GM21390 (cell line): ENCODE data around the gene HOXA3.

Experiments used
- ATAC-seq: cut with Tn5 transposase; IDR thresholded peaks from one replicate; pipeline ENCODE4 v1.9.1; 2021; ENCODE audit not compliant: unreplicated experiment

The HOXA3 gene

GRCh38 chr7:27095050-27095896 is 57.1 kb downstream of the HOXA3 start:
- no peak for ATAC-seq

DNA sequence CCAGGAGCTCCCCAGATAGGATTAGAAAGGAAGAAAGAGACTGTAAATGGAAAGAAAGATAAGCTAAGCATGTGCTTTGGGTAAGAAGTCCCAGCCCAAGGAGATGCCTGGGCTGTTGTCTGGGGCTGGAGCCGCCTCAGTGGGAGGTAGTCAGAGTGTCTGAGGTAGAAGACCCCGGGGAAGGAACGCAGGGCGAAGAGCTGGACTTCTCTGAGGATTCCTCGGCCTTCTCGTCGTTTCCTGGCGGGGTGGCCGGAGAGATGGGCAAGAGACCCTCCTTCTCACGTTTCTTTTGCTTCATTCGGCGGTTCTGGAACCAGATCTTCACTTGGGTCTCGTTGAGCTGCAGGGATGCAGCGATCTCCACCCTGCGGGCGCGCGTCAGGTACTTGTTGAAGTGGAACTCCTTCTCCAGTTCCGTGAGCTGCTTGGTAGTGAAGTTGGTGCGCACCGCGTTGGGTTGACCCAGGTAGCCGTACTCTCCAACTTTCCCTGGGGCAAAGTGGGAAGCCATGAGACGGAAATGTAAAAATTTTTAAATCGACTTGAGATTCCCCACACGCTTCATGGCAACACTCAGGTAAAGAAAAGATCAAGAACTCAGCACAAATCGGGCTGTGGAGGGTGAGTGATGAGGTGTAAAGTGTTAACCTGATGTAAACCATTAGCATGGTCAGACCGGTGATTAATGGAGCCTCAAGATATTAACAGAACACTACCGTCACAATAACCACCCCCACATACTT is 57.9 kb downstream of the HOXA3 start:
- ATAC-seq = no peak

DNA sequence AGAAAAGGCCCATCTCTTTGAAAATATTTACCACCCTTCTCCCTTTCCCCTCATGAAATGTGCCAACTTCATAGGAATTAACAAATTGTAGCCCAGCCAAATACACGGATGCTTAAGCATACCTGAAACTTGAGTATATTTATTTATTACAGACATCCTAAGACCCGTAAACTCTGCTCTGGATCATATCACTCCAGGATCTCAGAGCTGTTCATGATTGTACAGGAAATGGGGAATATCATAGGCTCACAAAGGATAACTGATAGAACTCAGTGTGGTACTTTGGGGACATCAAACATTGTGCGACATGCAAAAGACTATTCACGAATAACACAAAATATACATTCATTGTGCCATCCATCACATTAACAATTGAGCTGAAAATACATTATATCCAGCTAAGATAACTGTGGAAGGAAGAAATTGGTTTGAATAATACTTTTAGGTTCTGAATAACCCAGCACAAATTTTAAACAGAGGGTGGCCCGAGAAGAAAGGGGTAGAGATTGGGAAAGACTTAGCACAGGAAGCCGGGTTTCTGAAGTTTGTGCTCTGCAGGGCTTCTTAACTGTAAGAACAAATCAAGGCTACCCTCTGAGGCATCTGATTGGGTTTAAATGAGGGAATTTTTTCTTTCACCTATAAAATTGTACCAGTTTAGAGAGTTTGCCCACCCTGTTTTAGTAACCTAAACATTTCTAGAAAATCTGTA is 59.0 kb downstream of the HOXA3 start:
- no peak for ATAC-seq

DNA sequence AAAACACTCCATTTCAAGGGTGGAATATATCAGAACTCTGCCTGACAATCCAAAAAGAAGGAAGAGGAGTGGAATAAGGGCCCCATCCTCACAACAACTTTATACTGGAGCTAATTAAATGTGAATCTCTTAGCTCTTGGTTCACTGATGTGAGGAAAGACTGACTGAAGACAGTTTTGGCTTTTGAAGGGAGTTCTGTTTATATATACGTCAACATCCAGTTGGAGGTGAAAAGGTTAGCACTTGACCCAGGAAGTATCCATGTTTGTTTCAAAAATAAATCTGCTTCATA is 59.6 kb downstream of the HOXA3 start:
- no peak for ATAC-seq

DNA sequence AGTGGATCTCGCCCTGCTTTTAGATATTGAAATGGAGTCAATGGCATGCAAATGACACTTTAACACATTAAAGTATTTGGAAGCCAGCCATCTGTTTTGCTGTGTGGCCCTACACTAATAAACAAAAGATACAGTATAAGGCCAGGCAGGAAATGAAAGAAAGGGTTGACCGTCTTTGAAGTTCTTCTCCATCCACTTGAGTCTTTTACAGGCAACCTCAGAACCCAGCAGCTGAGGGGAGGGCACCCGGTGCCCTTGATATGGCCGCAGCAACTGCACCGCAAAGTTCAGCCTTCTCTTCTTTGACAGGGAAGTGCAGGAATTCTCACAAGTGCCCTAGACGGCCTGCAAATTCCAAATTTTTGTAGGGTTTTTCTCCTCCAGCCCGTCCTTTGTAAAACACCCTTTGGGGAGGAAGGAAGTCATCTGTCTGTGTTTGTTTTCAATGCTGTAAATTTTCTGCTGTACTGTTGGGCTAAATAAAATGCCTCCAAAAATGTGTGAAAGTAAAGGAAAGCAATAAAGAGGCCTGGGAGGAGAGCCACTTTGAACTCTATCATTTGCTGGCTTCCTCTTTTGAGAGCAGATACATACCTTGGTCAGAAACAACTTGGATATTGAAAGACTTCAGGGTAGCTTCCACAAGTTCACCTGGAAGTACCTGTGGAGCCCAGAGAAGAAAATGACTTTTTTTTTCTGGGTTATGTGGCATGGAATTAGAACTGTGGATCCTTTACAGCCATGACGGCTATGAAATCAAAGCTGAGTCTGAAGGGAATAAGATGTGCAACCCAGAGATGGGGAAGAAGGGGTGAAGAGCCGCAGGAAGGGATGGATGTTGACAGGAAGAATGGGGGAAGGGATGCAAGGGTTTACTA is 60.2 kb downstream of the HOXA3 start:
- ATAC-seq = no peak

DNA sequence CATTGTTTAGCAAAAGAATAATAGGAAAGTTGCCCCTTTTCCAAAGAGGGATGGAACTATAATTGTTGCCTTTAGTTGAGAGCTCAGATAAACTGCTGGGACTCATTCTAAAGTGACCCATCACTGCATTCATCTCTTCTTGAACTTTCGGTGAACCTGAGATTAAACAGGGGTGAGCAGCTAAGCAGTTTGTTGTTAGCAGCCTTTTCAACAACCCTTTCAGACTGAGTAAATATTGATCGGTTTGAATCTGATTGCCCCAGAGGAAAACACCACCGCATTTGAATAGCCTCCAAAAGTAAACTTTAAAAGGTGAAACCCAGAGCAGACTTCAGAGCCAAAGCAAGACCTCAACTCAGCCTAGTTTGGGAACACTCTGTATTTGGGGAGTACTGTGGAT is 61.3 kb downstream of the HOXA3 start:
- ATAC-seq = no peak

DNA sequence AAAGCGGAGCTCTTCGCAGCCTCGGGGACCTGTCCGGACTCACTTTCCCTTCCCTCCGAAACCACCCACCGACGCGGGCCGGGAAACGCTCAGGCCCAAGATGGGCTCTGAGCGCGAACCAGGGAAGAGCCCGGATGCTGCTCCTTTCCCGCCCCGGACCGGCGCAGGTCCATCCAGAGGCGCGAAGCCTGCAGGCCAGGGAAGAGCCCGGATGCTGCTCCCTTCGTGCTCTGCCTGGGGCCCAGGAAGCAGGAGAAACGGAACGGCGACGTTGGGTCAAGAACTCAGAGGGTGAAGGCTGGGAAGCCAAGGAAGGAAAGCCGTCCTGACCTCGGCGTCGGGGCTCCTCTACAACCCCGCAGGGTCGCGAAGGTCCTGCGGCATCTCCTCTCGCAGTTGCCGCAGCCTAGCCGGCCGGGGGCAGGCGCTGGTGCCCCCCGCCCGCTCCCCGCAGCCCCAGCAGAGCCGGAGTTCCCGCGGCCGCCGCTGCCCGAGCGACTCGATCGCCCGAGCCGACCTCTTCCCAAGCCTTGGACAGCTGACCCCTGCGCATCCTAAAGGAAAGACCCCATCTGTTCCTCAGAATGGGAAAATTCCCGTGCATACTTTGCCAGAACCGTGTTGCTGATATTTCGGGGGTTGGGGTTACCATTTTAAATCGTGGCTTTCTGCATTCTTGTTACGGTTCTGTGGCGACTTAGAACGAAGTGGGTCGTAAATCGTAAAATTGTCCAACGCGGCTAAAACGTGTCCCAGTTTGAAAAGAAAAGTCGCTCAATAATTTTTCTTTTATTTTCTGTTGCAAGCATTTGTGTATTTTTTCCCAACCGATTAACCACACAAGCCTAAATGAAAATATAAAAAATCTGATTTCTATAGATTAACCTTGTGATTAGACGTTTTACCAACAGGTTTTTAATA is 64.1 kb downstream of the HOXA3 start:
- no peak for ATAC-seq

DNA sequence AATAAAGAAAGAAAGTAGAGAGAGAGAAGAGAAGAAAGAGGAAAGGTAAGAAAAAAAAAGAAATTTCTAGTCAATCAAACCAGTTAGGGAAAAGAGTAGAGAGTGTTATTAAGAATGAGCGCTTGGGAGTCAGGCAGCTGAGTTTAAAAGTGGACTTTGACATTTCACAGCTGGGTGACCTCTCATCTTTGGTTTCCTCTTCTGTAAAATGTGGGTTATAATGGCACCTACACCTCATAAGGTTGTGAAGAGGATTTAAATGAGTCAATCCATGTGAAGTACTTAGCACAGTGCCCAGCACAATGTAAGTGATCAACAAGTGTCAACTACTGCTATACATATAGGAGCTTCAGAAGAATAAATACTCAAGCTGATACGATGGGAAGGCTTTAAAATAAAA is 68.7 kb downstream of the HOXA3 start:
- no peak for ATAC-seq

DNA sequence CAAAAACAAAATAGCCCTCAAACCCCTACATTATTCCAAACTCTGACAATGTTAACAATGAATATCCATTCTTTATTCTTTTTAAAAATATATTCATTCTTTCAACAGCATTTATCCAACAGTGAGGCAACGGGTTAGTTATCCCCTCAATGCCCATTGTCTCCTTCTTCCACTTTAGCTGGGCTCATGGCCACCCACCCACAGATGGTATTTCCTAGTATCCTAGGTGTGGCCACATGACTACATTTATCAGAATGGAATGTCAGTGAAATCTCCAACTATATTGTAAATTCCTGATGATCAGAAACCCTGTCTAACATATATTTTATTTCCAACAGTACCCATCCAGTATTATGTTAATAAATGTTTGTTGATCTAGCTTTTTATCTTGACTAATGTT is 70.2 kb downstream of the HOXA3 start:
- no peak for ATAC-seq

- ATAC-seq = no peak
Measured at GRCh38 chr7:27080844-27081436, 71.4 kb downstream of the HOXA3 start.

- no peak for ATAC-seq
Measured at GRCh38 chr7:27079234-27079975, 73.0 kb downstream of the HOXA3 start.

DNA sequence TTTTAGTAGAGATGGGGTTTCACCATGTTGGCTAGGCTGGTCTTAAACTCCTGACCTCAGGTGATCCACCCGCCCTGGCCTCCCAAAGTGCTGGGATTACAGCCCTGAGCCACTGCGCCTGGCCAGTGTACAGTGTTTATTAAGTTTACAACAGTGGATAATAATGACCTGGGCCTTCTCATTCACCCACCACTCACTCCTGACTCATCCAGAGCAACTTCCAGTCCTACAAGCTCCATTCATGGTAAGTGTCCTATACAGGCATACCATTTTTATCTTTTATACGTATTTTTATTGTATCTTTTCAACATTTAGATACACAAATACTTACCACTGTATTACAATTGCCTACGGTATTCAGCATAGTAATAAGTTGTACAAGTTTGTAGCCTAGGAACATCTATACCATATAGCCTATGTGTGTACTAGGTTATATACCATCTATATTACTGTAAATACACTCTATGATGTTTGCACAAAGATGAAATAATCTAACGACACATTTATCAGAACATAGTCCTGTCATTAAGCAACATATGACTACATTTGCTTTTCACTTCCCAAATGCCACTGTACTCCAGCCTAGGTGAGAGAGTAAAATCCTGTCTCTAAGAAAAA is 73.7 kb downstream of the HOXA3 start:
- no peak for ATAC-seq

DNA sequence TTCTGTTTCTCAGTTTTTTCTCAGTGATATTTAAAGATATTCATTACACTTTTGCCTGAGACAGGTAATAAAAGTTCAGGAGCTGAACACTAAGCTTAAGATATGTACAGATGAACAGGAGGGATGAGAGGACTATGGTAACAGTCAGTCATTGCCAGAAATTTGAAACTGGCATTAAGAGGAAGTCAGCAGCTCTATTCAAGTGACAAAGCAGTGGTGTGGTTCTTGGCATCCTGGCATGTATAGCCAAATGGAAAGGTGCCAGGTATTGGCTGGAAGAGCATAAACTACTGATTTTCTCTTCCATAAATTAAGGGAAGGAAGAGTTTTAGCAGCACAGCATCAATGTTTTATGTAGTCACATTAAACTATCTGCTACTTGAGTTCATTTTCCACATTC is 79.3 kb downstream of the HOXA3 start:
- ATAC-seq = no peak

- no peak for ATAC-seq
Measured at GRCh38 chr7:27071622-27072390, 80.6 kb downstream of the HOXA3 start.

GRCh38 chr7:27068259-27068658 is 84.1 kb downstream of the HOXA3 start:
- no peak for ATAC-seq

GRCh38 chr7:27066148-27066547 is 86.2 kb downstream of the HOXA3 start:
- no peak for ATAC-seq

DNA sequence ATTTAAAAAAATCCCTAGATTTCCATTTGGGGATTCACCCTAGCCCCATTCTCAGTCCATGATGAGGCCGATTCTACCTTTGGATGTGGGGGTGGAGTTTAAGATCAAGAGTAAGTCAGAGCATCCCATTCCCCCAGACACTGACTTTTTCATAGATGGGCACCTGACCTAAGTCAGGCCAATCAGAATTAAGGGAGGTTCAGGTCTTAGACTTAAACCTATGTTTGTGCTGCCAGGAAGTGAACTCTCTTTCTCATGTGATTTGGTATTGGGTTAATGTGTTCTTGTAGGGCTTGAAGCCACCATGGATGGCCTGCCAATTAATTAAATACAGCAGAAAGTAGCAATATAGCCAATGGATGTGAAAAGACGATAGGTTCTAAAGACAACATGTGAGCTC is 86.7 kb downstream of the HOXA3 start:
- no peak for ATAC-seq

- no peak for ATAC-seq
Measured at GRCh38 chr7:27064661-27065060, 87.7 kb downstream of the HOXA3 start.
